ENCODE data around the gene BFSP1.
A peak's percentile ranks its signal among the peaks of the same experiment; 100 is the strongest.

The BFSP1 gene

GRCh38 chr20:17565169-17565845, 34.1 kb upstream of the BFSP1 start:
- Mint-ChIP-seq H3K27ac (no peak overlapping the region), H3K27me3 (ENCODE audit: low read depth) (peaks cover 29% of the 10 kb centered on the region), H3K4me1 (ENCODE audit: low read depth) (peaks cover 9% of the 10 kb centered on the region), H3K9me3 (peaks cover 4% of the 10 kb centered on the region), H3K36me3 (ENCODE audit: low read depth) (peaks cover 1% of the 10 kb centered on the region), H3K4me3 (no peak overlapping the region)

- no peak overlapping the region for H3K27ac Mint-ChIP-seq
- peaks cover 4% of the 10 kb centered on the region for H3K9me3 Mint-ChIP-seq
- H3K36me3 Mint-ChIP-seq (ENCODE audit: low read depth): no peaks in the 10 kb centered on the region
- H3K4me1 Mint-ChIP-seq (ENCODE audit: low read depth): peaks cover 16% of the 10 kb centered on the region
- peaks cover 21% of the 10 kb centered on the region for H3K27me3 Mint-ChIP-seq (ENCODE audit: low read depth)
- H3K4me3 Mint-ChIP-seq: no peak overlapping the region
Observed at GRCh38 chr20:17562804-17563305, 31.7 kb upstream of the BFSP1 start.

GRCh38 chr20:17560344-17561074, 29.3 kb upstream of the BFSP1 start:
- Mint-ChIP-seq H3K36me3 (ENCODE audit: low read depth) (no peaks in the 10 kb centered on the region), H3K27ac (no peak overlapping the region), H3K27me3 (ENCODE audit: low read depth) (peaks cover 14% of the 10 kb centered on the region), H3K9me3 (no peaks in the 10 kb centered on the region), H3K4me3 (no peak overlapping the region), H3K4me1 (ENCODE audit: low read depth) (peaks cover 16% of the 10 kb centered on the region)

- Mint-ChIP-seq H3K27me3 (ENCODE audit: low read depth) (peaks cover 3% of the 10 kb centered on the region), H3K4me1 (ENCODE audit: low read depth) (peaks cover 16% of the 10 kb centered on the region), H3K4me3 (no peak overlapping the region), H3K27ac (no peak overlapping the region), H3K36me3 (ENCODE audit: low read depth) (no peaks in the 10 kb centered on the region), H3K9me3 (no peaks in the 10 kb centered on the region)
Observed at GRCh38 chr20:17559338-17559737, 28.2 kb upstream of the BFSP1 start.

- Mint-ChIP-seq H3K27me3 (ENCODE audit: low read depth) (peaks cover 3% of the 10 kb centered on the region), H3K9me3 (no peaks in the 10 kb centered on the region), H3K4me1 (ENCODE audit: low read depth) (peaks cover 16% of the 10 kb centered on the region), H3K27ac (peak overlapping the region; percentile 6), H3K36me3 (ENCODE audit: low read depth) (no peaks in the 10 kb centered on the region), H3K4me3 (no peak overlapping the region)
Observed at GRCh38 chr20:17558941-17559304, 27.7 kb upstream of the BFSP1 start.

- Mint-ChIP-seq H3K9me3 (no peaks in the 10 kb centered on the region), H3K36me3 (ENCODE audit: low read depth) (no peaks in the 10 kb centered on the region), H3K4me3 (no peak overlapping the region), H3K27me3 (ENCODE audit: low read depth) (peaks cover 3% of the 10 kb centered on the region), H3K4me1 (ENCODE audit: low read depth) (peaks cover 16% of the 10 kb centered on the region), H3K27ac (peak overlapping the region; percentile 6)
Observed at GRCh38 chr20:17558154-17558940, 27.2 kb upstream of the BFSP1 start.

GRCh38 chr20:17557675-17558006, 26.5 kb upstream of the BFSP1 start:
- Mint-ChIP-seq H3K4me3 (no peak overlapping the region), H3K9me3 (no peaks in the 10 kb centered on the region), H3K27ac (no peak overlapping the region), H3K4me1 (ENCODE audit: low read depth) (peaks cover 16% of the 10 kb centered on the region), H3K27me3 (ENCODE audit: low read depth) (peaks cover 3% of the 10 kb centered on the region), H3K36me3 (ENCODE audit: low read depth) (no peaks in the 10 kb centered on the region)

- Mint-ChIP-seq H3K27ac (no peak overlapping the region), H3K4me3 (no peak overlapping the region), H3K27me3 (ENCODE audit: low read depth) (peaks cover 3% of the 10 kb centered on the region)
Observed at GRCh38 chr20:17556837-17557674, 25.9 kb upstream of the BFSP1 start.

GRCh38 chr20:17555106-17555505, 23.9 kb upstream of the BFSP1 start:
- no peaks in the 10 kb centered on the region for H3K36me3 Mint-ChIP-seq (ENCODE audit: low read depth)
- no peaks in the 10 kb centered on the region for H3K9me3 Mint-ChIP-seq
- no peak overlapping the region for H3K27ac Mint-ChIP-seq
- no peaks in the 10 kb centered on the region for H3K27me3 Mint-ChIP-seq (ENCODE audit: low read depth)
- H3K4me1 Mint-ChIP-seq (ENCODE audit: low read depth): peaks cover 6% of the 10 kb centered on the region
- no peak overlapping the region for H3K4me3 Mint-ChIP-seq

More at GRCh38 chr20:17556837-17557674, 25.9 kb upstream of the BFSP1 start:
- H3K4me1 Mint-ChIP-seq (ENCODE audit: low read depth): peaks cover 16% of the 10 kb centered on the region
- H3K36me3 Mint-ChIP-seq (ENCODE audit: low read depth): no peaks in the 10 kb centered on the region
- no peaks in the 10 kb centered on the region for H3K9me3 Mint-ChIP-seq

GRCh38 chr20:17549131-17549530, 18.0 kb upstream of the BFSP1 start:
- no peaks in the 10 kb centered on the region for H3K36me3 Mint-ChIP-seq (ENCODE audit: low read depth)
- peaks cover 30% of the 10 kb centered on the region for H3K27me3 Mint-ChIP-seq (ENCODE audit: low read depth)
- H3K9me3 Mint-ChIP-seq: no peaks in the 10 kb centered on the region
- no peak overlapping the region for H3K27ac Mint-ChIP-seq
- H3K4me1 Mint-ChIP-seq (ENCODE audit: low read depth): no peaks in the 10 kb centered on the region
- H3K4me3 Mint-ChIP-seq: no peak overlapping the region

- no peaks in the 10 kb centered on the region for H3K9me3 Mint-ChIP-seq
- H3K27me3 Mint-ChIP-seq (ENCODE audit: low read depth): peaks cover 60% of the 10 kb centered on the region
- H3K36me3 Mint-ChIP-seq (ENCODE audit: low read depth): no peaks in the 10 kb centered on the region
- H3K4me3 Mint-ChIP-seq: no peak overlapping the region
- no peak overlapping the region for H3K27ac Mint-ChIP-seq
- no peaks in the 10 kb centered on the region for H3K4me1 Mint-ChIP-seq (ENCODE audit: low read depth)
Observed at GRCh38 chr20:17545127-17545526, 13.9 kb upstream of the BFSP1 start.

- Mint-ChIP-seq H3K36me3 (ENCODE audit: low read depth) (no peaks in the 10 kb centered on the region), H3K4me3 (no peak overlapping the region), H3K4me1 (ENCODE audit: low read depth) (peaks cover 5% of the 10 kb centered on the region), H3K9me3 (no peaks in the 10 kb centered on the region), H3K27me3 (ENCODE audit: low read depth) (peaks cover 56% of the 10 kb centered on the region), H3K27ac (no peak overlapping the region)
Observed at GRCh38 chr20:17543531-17544131, 12.5 kb upstream of the BFSP1 start.

GRCh38 chr20:17542993-17543412, 11.8 kb upstream of the BFSP1 start:
- no peaks in the 10 kb centered on the region for H3K36me3 Mint-ChIP-seq (ENCODE audit: low read depth)
- peaks cover 56% of the 10 kb centered on the region for H3K27me3 Mint-ChIP-seq (ENCODE audit: low read depth)

GRCh38 chr20:17542481-17542880, 11.3 kb upstream of the BFSP1 start:
- Mint-ChIP-seq H3K4me3 (no peak overlapping the region), H3K4me1 (ENCODE audit: low read depth) (peaks cover 12% of the 10 kb centered on the region), H3K27me3 (ENCODE audit: low read depth) (peaks cover 54% of the 10 kb centered on the region)

More at GRCh38 chr20:17542993-17543412, 11.8 kb upstream of the BFSP1 start:
- Mint-ChIP-seq H3K4me1 (ENCODE audit: low read depth) (peaks cover 9% of the 10 kb centered on the region), H3K4me3 (no peak overlapping the region), H3K27ac (no peak overlapping the region), H3K9me3 (no peaks in the 10 kb centered on the region)

More at GRCh38 chr20:17542481-17542880, 11.3 kb upstream of the BFSP1 start:
- H3K27ac Mint-ChIP-seq: no peak overlapping the region
- H3K36me3 Mint-ChIP-seq (ENCODE audit: low read depth): no peaks in the 10 kb centered on the region
- H3K9me3 Mint-ChIP-seq: no peaks in the 10 kb centered on the region
